ENCODE results near the gene CLPSL1.
"Not testable (repeated sequence)": the region's sequence is repeated elsewhere in the genome, so short reads cannot be mapped to it uniquely, and the experiment has no call there.

CLPSL1 gene

GRCh38 chr6:35780719-35781118 lies at the start of gene CLPSL1:
Gene CLPSL1 (plus strand): TSS chr6:35781019. CDS start chr6:35781111, 92 bp downstream.
- H3K79me2 ChIP-seq (ENCODE audit: control insufficient read depth, insufficient read depth, low read length, unreplicated experiment) = no peaks in the 10 kb centered on the region
- H3K27me3 ChIP-seq (ENCODE audit: insufficient read depth, low read length) = peaks cover 35% of the 10 kb centered on the region

GRCh38 chr6:35731414-35731735 lies 49.4 kb upstream of the CLPSL1 start:
- H3K4me3 ChIP-seq (ENCODE audit: low read depth, low read length) = peak overlapping the region; percentile 81
- no peaks in the 10 kb centered on the region for H3K36me3 ChIP-seq (ENCODE audit: insufficient read depth, low read length)
- H3K79me2 ChIP-seq (ENCODE audit: control insufficient read depth, insufficient read depth, low read length, unreplicated experiment) = no peaks in the 10 kb centered on the region
- peaks cover 61% of the 10 kb centered on the region for H3K4me1 ChIP-seq (ENCODE audit: control insufficient read depth, insufficient read depth, low read length, unreplicated experiment)
- H3K27ac ChIP-seq (ENCODE audit: low read depth, low read length) = peak overlapping the region; percentile 98
- peak overlapping the region; percentile 84 for H2AFZ ChIP-seq (ENCODE audit: low read length, unreplicated experiment)
- no peaks in the 10 kb centered on the region for H3K27me3 ChIP-seq (ENCODE audit: insufficient read depth, low read length)

More at GRCh38 chr6:35780719-35781118, at the start of gene CLPSL1:
- Histone ChIP-seq H3K36me3 (ENCODE audit: insufficient read depth, low read length) (no peaks in the 10 kb centered on the region), H2AFZ (ENCODE audit: low read length, unreplicated experiment) (no peak within 1 kb of the TSS), H3K4me3 (ENCODE audit: low read depth, low read length) (no peak within 1 kb of the TSS), H3K4me1 (ENCODE audit: control insufficient read depth, insufficient read depth, low read length, unreplicated experiment) (no peaks in the 10 kb centered on the region), H3K27ac (ENCODE audit: low read depth, low read length) (no peak within 1 kb of the TSS)

- Histone ChIP-seq H2AFZ (ENCODE audit: low read length, unreplicated experiment) (peak overlapping the region; percentile 84), H3K27ac (ENCODE audit: low read depth, low read length) (peak overlapping the region; percentile 98), H3K27me3 (ENCODE audit: insufficient read depth, low read length) (no peaks in the 10 kb centered on the region), H3K4me1 (ENCODE audit: control insufficient read depth, insufficient read depth, low read length, unreplicated experiment) (peaks cover 55% of the 10 kb centered on the region), H3K79me2 (ENCODE audit: control insufficient read depth, insufficient read depth, low read length, unreplicated experiment) (no peaks in the 10 kb centered on the region), H3K4me3 (ENCODE audit: low read depth, low read length) (peak overlapping the region; percentile 81), H3K36me3 (ENCODE audit: insufficient read depth, low read length) (no peaks in the 10 kb centered on the region)
Observed at GRCh38 chr6:35731736-35732532, 48.9 kb upstream of the CLPSL1 start.

- Histone ChIP-seq H3K4me1 (ENCODE audit: control insufficient read depth, insufficient read depth, low read length, unreplicated experiment) (peaks cover 42% of the 10 kb centered on the region), H3K27ac (ENCODE audit: low read depth, low read length) (0 out of 2 replicates have a peak overlapping the region, but pooled peaks have one; percentile 3), H3K36me3 (ENCODE audit: insufficient read depth, low read length) (no peaks in the 10 kb centered on the region)
Observed at GRCh38 chr6:35733633-35734032, 47.2 kb upstream of the CLPSL1 start.

GRCh38 chr6:35734319-35734718 lies 46.5 kb upstream of the CLPSL1 start:
- H3K27me3 ChIP-seq (ENCODE audit: insufficient read depth, low read length); H2AFZ ChIP-seq (ENCODE audit: low read length, unreplicated experiment); H3K36me3 ChIP-seq (ENCODE audit: insufficient read depth, low read length); H3K79me2 ChIP-seq (ENCODE audit: control insufficient read depth, insufficient read depth, low read length, unreplicated experiment); H3K27ac ChIP-seq (ENCODE audit: low read depth, low read length); H3K4me3 ChIP-seq (ENCODE audit: low read depth, low read length): not testable (repeated sequence)
- H3K4me1 ChIP-seq (ENCODE audit: control insufficient read depth, insufficient read depth, low read length, unreplicated experiment) = peaks cover 35% of the 10 kb centered on the region

More at GRCh38 chr6:35733633-35734032, 47.2 kb upstream of the CLPSL1 start:
- no peak overlapping the region for H2AFZ ChIP-seq (ENCODE audit: low read length, unreplicated experiment)
- no peak overlapping the region for H3K4me3 ChIP-seq (ENCODE audit: low read depth, low read length)
- H3K79me2 ChIP-seq (ENCODE audit: control insufficient read depth, insufficient read depth, low read length, unreplicated experiment) = no peaks in the 10 kb centered on the region
- H3K27me3 ChIP-seq (ENCODE audit: insufficient read depth, low read length) = no peaks in the 10 kb centered on the region

GRCh38 chr6:35735452-35735851 lies 45.4 kb upstream of the CLPSL1 start:
- Histone ChIP-seq H3K4me3 (ENCODE audit: low read depth, low read length) (no peak overlapping the region), H3K4me1 (ENCODE audit: control insufficient read depth, insufficient read depth, low read length, unreplicated experiment) (peaks cover 23% of the 10 kb centered on the region), H3K27ac (ENCODE audit: low read depth, low read length) (no peak overlapping the region), H3K79me2 (ENCODE audit: control insufficient read depth, insufficient read depth, low read length, unreplicated experiment) (no peaks in the 10 kb centered on the region), H3K36me3 (ENCODE audit: insufficient read depth, low read length) (no peaks in the 10 kb centered on the region), H2AFZ (ENCODE audit: low read length, unreplicated experiment) (no peak overlapping the region), H3K27me3 (ENCODE audit: insufficient read depth, low read length) (no peaks in the 10 kb centered on the region)

GRCh38 chr6:35736253-35736894 lies 44.4 kb upstream of the CLPSL1 start:
- Histone ChIP-seq H3K36me3 (ENCODE audit: insufficient read depth, low read length) (no peaks in the 10 kb centered on the region), H3K27me3 (ENCODE audit: insufficient read depth, low read length) (no peaks in the 10 kb centered on the region), H3K4me1 (ENCODE audit: control insufficient read depth, insufficient read depth, low read length, unreplicated experiment) (peaks cover 17% of the 10 kb centered on the region), H3K79me2 (ENCODE audit: control insufficient read depth, insufficient read depth, low read length, unreplicated experiment) (no peaks in the 10 kb centered on the region), H3K27ac (ENCODE audit: low read depth, low read length) (no peak overlapping the region), H2AFZ (ENCODE audit: low read length, unreplicated experiment) (no peak overlapping the region), H3K4me3 (ENCODE audit: low read depth, low read length) (no peak overlapping the region)

GRCh38 chr6:35736982-35737412 lies 43.8 kb upstream of the CLPSL1 start, which contains the start of gene ARMC12:
Gene ARMC12 (plus strand): TSS chr6:35737032. CDS start chr6:35737109, 77 bp downstream.
- H3K27ac ChIP-seq (ENCODE audit: low read depth, low read length) = no peak within 1 kb of the TSS
- H3K4me1 ChIP-seq (ENCODE audit: control insufficient read depth, insufficient read depth, low read length, unreplicated experiment) = peaks cover 17% of the 10 kb centered on the region
- no peaks in the 10 kb centered on the region for H3K36me3 ChIP-seq (ENCODE audit: insufficient read depth, low read length)
- no peaks in the 10 kb centered on the region for H3K79me2 ChIP-seq (ENCODE audit: control insufficient read depth, insufficient read depth, low read length, unreplicated experiment)
- H2AFZ ChIP-seq (ENCODE audit: low read length, unreplicated experiment) = no peak within 1 kb of the TSS
- no peak within 1 kb of the TSS for H3K4me3 ChIP-seq (ENCODE audit: low read depth, low read length)
- H3K27me3 ChIP-seq (ENCODE audit: insufficient read depth, low read length) = no peaks in the 10 kb centered on the region

- H3K4me1 ChIP-seq (ENCODE audit: control insufficient read depth, insufficient read depth, low read length, unreplicated experiment) = peaks cover 13% of the 10 kb centered on the region
- H2AFZ ChIP-seq (ENCODE audit: low read length, unreplicated experiment) = no peak overlapping the region
- H3K36me3 ChIP-seq (ENCODE audit: insufficient read depth, low read length) = no peaks in the 10 kb centered on the region
- H3K4me3 ChIP-seq (ENCODE audit: low read depth, low read length) = no peak overlapping the region
- H3K27me3 ChIP-seq (ENCODE audit: insufficient read depth, low read length) = no peaks in the 10 kb centered on the region
- no peaks in the 10 kb centered on the region for H3K79me2 ChIP-seq (ENCODE audit: control insufficient read depth, insufficient read depth, low read length, unreplicated experiment)
- no peak overlapping the region for H3K27ac ChIP-seq (ENCODE audit: low read depth, low read length)
Observed at GRCh38 chr6:35737413-35738211, 43.2 kb upstream of the CLPSL1 start.

GRCh38 chr6:35739645-35740524 lies 40.9 kb upstream of the CLPSL1 start:
- Histone ChIP-seq H3K79me2 (ENCODE audit: control insufficient read depth, insufficient read depth, low read length, unreplicated experiment) (no peaks in the 10 kb centered on the region), H3K4me1 (ENCODE audit: control insufficient read depth, insufficient read depth, low read length, unreplicated experiment) (no peaks in the 10 kb centered on the region), H3K4me3 (ENCODE audit: low read depth, low read length) (no peak overlapping the region), H3K27me3 (ENCODE audit: insufficient read depth, low read length) (no peaks in the 10 kb centered on the region), H3K36me3 (ENCODE audit: insufficient read depth, low read length) (no peaks in the 10 kb centered on the region), H3K27ac (ENCODE audit: low read depth, low read length) (no peak overlapping the region), H2AFZ (ENCODE audit: low read length, unreplicated experiment) (no peak overlapping the region)
